Mesenchymal stem cell (in vitro differentiated cells and primary cell): ENCODE measurements around the gene ZNF469.

Experiments used
- DNase-seq: peaks from one replicate; pipeline ENCODE4 v3.0.0-alpha.2; 2013
- H2AFZ ChIP-seq: one replicate; pipeline ENCODE4 v1.6.1; 2013; ENCODE audit warnings: low read depth, mild to moderate bottlenecking, control low read depth, inconsistent platforms, low read length, moderate library complexity
- H2AK5ac ChIP-seq: 2 replicates; pipeline ENCODE4 v1.6.1; 2013; ENCODE audit warnings: low read length, moderate library complexity, mild to moderate bottlenecking, inconsistent platforms; ENCODE audit not compliant: severe bottlenecking
- H2BK120ac ChIP-seq: one replicate; pipeline ENCODE4 v1.6.1; 2013; ENCODE audit warnings: low read depth, mild to moderate bottlenecking, inconsistent platforms, low read length, moderate library complexity
- H2BK12ac ChIP-seq, 2 experiments: one replicate each; pipeline ENCODE4 v1.6.1; 2013; ENCODE audit warnings: inconsistent platforms in 2 of 2, low read length in 2 of 2, mild to moderate bottlenecking in 2 of 2, moderate library complexity in 2 of 2, control low read depth in 1 of 2
- H2BK15ac ChIP-seq: one replicate; pipeline ENCODE4 v1.6.1; 2013; ENCODE audit warnings: mild to moderate bottlenecking, low read depth, inconsistent platforms; ENCODE audit not compliant: poor library complexity, severe bottlenecking
- H2BK5ac ChIP-seq: 2 replicates; pipeline ENCODE4 v1.6.1; 2013; ENCODE audit warnings: low read depth, mild to moderate bottlenecking, low read length, control low read depth, inconsistent platforms; ENCODE audit not compliant: poor library complexity, severe bottlenecking
- H3K14ac ChIP-seq, 2 experiments: one replicate each; pipeline ENCODE4 v1.6.1; 2013; ENCODE audit warnings: inconsistent platforms in 2 of 2, low read length in 2 of 2, control low read depth in 1 of 2, mild to moderate bottlenecking in 1 of 2, moderate library complexity in 1 of 2
- H3K18ac ChIP-seq, 2 experiments: one replicate each; pipeline ENCODE4 v1.6.1; 2013; ENCODE audit warnings: inconsistent platforms in 2 of 2, low read length in 2 of 2, control low read depth in 1 of 2, low read depth in 1 of 2, mild to moderate bottlenecking in 1 of 2
- H3K23ac ChIP-seq, 2 experiments: one replicate each; pipeline ENCODE4 v1.6.1; 2013; ENCODE audit warnings: inconsistent platforms in 2 of 2, low read length in 2 of 2, mild to moderate bottlenecking in 2 of 2, moderate library complexity in 2 of 2, control low read depth in 1 of 2
- H3K27ac ChIP-seq: 2 replicates; pipeline ENCODE4 v1.5.1; 2013; ENCODE audit warnings: mild to moderate bottlenecking, moderate library complexity, low read length, control low read depth, inconsistent platforms; ENCODE audit not compliant: poor library complexity, severe bottlenecking
- H3K27me3 ChIP-seq, 2 experiments: 2 replicates each; pipeline versions ENCODE4 v1.6.1 to v1.7.0; 2013; ENCODE audit warnings: low read length in 2 of 2, mild to moderate bottlenecking in 2 of 2, moderate library complexity in 2 of 2, control low read depth in 1 of 2, inconsistent platforms in 1 of 2; ENCODE audit not compliant: control insufficient read depth in 1 of 2, insufficient read depth in 1 of 2
- H3K36me3 ChIP-seq, 2 experiments: 2 replicates each; pipeline versions ENCODE4 v1.6.1 to v1.7.0; 2013; ENCODE audit warnings: low read length in 2 of 2, control low read depth in 1 of 2, inconsistent platforms in 1 of 2, low read depth in 1 of 2, mild to moderate bottlenecking in 1 of 2; ENCODE audit not compliant: insufficient read depth in 2 of 2, control insufficient read depth in 1 of 2
- H3K4ac ChIP-seq, 2 experiments: one replicate each; pipeline ENCODE4 v1.6.1; 2013; ENCODE audit warnings: inconsistent platforms in 2 of 2, low read length in 2 of 2, mild to moderate bottlenecking in 2 of 2, moderate library complexity in 2 of 2, control low read depth in 1 of 2, low read depth in 1 of 2
- H3K4me1 ChIP-seq: 2 replicates; pipeline ENCODE4 v1.6.1; 2013; ENCODE audit warnings: low read depth, low read length, control low read depth; ENCODE audit not compliant: control insufficient read depth, insufficient read depth
- H3K4me2 ChIP-seq: 2 replicates; pipeline ENCODE4 v1.6.1; 2013; ENCODE audit warnings: low read length, mild to moderate bottlenecking, inconsistent platforms; ENCODE audit not compliant: poor library complexity, severe bottlenecking
- H3K4me3 ChIP-seq, 2 experiments: 2 replicates each; pipeline versions ENCODE4 v1.5.1 to v1.7.0; 2013; ENCODE audit warnings: low read length in 2 of 2, mild to moderate bottlenecking in 2 of 2, control low read depth in 1 of 2, low read depth in 1 of 2; ENCODE audit not compliant: insufficient read depth in 1 of 2
- H3K79me1 ChIP-seq: replicated peaks from 2 replicates; pipeline ENCODE4 v1.6.1; 2013; ENCODE audit warnings: mild to moderate bottlenecking, control low read depth, low read length, inconsistent platforms; ENCODE audit not compliant: poor library complexity, severe bottlenecking
- H3K9ac ChIP-seq: 2 replicates; pipeline ENCODE4 v1.7.0; 2013; ENCODE audit warnings: mild to moderate bottlenecking, low read length, moderate library complexity
- H3K9me3 ChIP-seq: 2 replicates; pipeline ENCODE4 v1.7.0; 2013; ENCODE audit warnings: mild to moderate bottlenecking, low read length; ENCODE audit not compliant: control insufficient read depth
- H4K8ac ChIP-seq: one replicate; pipeline ENCODE4 v1.6.1; 2013; ENCODE audit warnings: inconsistent platforms, mild to moderate bottlenecking, low read length, moderate library complexity
- H4K91ac ChIP-seq: one replicate; pipeline ENCODE4 v1.6.1; 2013; ENCODE audit warnings: mild to moderate bottlenecking, low read length, inconsistent platforms
- WGBS: methylation state at CpG from one replicate; pipeline ENCODE4 v1.1.7; 2013; ENCODE audit warnings: mixed read lengths; 5-methylcytosine and 5-hydroxymethylcytosine counted together

Gene ZNF469

DNA sequence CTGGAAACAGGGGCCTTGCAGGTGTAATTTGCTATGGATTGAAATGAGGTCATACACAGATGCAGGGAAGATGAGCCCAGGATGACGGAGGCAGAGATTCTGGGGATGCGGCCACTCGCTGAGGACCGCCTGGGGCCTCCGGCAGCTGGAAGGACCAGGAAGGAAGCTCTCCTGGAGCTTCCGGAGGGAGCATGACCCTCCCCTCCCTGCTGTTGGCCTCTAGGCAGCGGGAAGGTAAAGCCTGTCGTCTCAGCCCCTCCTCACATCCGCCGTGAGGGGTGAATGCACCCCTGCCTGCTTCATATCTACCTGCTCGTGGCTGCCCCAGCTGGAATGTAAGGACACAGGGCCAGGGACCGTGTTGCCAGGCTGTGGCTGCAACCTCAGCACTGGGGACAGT lies 29.1 kb upstream of the ZNF469 start:
- peaks cover 0 to 22% of the 10 kb centered on the region in 2 experiments for H3K27me3 ChIP-seq
- H2BK12ac ChIP-seq = peak overlapping the region in 1 of 2 experiments; percentile 30
- H2BK5ac ChIP-seq = no peak overlapping the region
- H3K9ac ChIP-seq = no peak overlapping the region
- H3K36me3 ChIP-seq = no peaks in the 10 kb centered on the region
- H3K4me1 ChIP-seq = peaks cover 12% of the 10 kb centered on the region
- no peak overlapping the region for H4K91ac ChIP-seq
- no peak overlapping the region for H2AK5ac ChIP-seq
- no peak overlapping the region for H3K4me2 ChIP-seq
- no peak for DNase-seq
- H2BK15ac ChIP-seq = no peak overlapping the region
- H3K79me1 ChIP-seq = no peaks in the 10 kb centered on the region
- no peak overlapping the region for H2AFZ ChIP-seq
- WGBS = 88% methylated on average over 12 of the region's 12 CpGs
- H2BK120ac ChIP-seq = no peak overlapping the region
- no peak overlapping the region for H3K4me3 ChIP-seq
- H3K23ac ChIP-seq = peak overlapping the region in 1 of 2 experiments; percentile 47
- no peaks in the 10 kb centered on the region for H3K9me3 ChIP-seq
- no peak overlapping the region for H3K14ac ChIP-seq
- no peak overlapping the region for H3K4ac ChIP-seq
- no peak overlapping the region for H3K18ac ChIP-seq
- H3K27ac ChIP-seq = no peak overlapping the region
- H4K8ac ChIP-seq = no peak overlapping the region

DNA sequence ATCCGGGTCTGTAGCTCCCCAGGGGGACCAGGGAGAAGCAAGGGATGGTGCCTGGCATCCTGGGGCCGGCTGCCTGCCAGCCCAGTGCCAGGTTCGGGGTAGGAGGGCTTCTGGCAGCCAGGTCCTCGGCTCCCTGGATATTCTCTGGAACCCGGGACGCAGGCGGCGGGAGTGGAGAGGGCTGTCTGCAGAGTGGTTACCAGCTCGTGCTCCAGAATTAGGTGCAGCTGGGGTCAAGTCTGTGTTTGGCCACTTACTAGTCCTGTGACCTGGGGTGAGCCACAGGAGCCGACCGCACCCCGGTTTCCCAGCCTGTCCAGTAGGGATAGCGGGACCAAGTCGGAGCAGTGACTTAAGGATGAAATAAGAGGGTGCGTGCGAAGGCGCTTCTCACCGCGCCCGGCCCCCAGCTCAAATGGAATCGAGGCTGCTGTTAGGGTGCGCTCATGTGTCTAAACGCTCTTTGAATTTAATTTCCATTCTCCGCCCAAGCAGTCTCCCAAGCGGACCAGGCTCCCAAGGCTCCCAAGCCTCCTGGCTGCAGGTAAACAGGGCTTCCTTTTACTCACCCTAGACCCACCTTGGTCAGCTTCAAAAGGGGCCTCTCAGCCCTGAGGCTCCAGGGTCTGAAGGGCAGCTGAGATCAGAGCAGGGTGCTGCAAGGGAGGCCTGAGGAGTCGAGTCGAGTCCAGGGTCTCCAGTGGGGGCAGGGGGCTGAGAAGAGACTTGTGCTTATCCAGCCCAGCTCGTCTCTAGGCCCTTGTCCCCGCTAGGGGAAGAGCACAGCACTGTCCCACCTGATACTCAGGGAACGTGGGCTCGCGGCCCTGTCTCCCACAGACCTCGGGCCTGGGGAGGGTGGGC lies 28.3 kb upstream of the ZNF469 start:
- H2BK120ac ChIP-seq = no peak overlapping the region
- no peak overlapping the region for H3K4me2 ChIP-seq
- no peak overlapping the region for H2BK5ac ChIP-seq
- H3K4me3 ChIP-seq = no peak overlapping the region
- H3K27ac ChIP-seq = no peak overlapping the region
- no peak overlapping the region for H4K91ac ChIP-seq
- no peak overlapping the region for H4K8ac ChIP-seq
- no peak overlapping the region for H3K18ac ChIP-seq
- H2AFZ ChIP-seq = no peak overlapping the region
- H2BK12ac ChIP-seq = no peak overlapping the region
- no peak overlapping the region for H2BK15ac ChIP-seq
- no peaks in the 10 kb centered on the region for H3K79me1 ChIP-seq
- H3K23ac ChIP-seq = no peak overlapping the region
- DNase-seq = no peak
- H3K4ac ChIP-seq = no peak overlapping the region
- no peaks in the 10 kb centered on the region for H3K36me3 ChIP-seq
- no peak overlapping the region for H2AK5ac ChIP-seq
- peaks cover 8% of the 10 kb centered on the region for H3K4me1 ChIP-seq
- no peak overlapping the region for H3K9ac ChIP-seq
- H3K27me3 ChIP-seq = peaks cover 5 to 28% of the 10 kb centered on the region in 2 experiments
- 94% methylated on average over 33 of the region's 33 CpGs for WGBS
- peak overlapping the region in 1 of 2 experiments; percentile 26 for H3K14ac ChIP-seq
- no peaks in the 10 kb centered on the region for H3K9me3 ChIP-seq

GRCh38 chr16:88355093-88355388 lies 27.7 kb upstream of the ZNF469 start:
- Histone ChIP-seq H3K27me3 (peaks cover 5 to 30% of the 10 kb centered on the region in 2 experiments), H3K4me1 (peaks cover 8% of the 10 kb centered on the region), H2AK5ac (no peak overlapping the region), H3K23ac (no peak overlapping the region), H4K91ac (no peak overlapping the region), H3K14ac (no peak overlapping the region), H4K8ac (no peak overlapping the region), H3K9me3 (no peaks in the 10 kb centered on the region), H3K4me3 (no peak overlapping the region), H3K79me1 (no peaks in the 10 kb centered on the region), H2BK12ac (no peak overlapping the region), H3K27ac (no peak overlapping the region), H2BK5ac (no peak overlapping the region), H3K36me3 (no peaks in the 10 kb centered on the region), H2BK120ac (no peak overlapping the region), H2AFZ (no peak overlapping the region), H3K4me2 (no peak overlapping the region), H3K9ac (no peak overlapping the region), H3K18ac (no peak overlapping the region), H2BK15ac (no peak overlapping the region), H3K4ac (no peak overlapping the region)
- 88% methylated on average over 6 of the region's 6 CpGs for WGBS
- DNase-seq = no peak

DNA sequence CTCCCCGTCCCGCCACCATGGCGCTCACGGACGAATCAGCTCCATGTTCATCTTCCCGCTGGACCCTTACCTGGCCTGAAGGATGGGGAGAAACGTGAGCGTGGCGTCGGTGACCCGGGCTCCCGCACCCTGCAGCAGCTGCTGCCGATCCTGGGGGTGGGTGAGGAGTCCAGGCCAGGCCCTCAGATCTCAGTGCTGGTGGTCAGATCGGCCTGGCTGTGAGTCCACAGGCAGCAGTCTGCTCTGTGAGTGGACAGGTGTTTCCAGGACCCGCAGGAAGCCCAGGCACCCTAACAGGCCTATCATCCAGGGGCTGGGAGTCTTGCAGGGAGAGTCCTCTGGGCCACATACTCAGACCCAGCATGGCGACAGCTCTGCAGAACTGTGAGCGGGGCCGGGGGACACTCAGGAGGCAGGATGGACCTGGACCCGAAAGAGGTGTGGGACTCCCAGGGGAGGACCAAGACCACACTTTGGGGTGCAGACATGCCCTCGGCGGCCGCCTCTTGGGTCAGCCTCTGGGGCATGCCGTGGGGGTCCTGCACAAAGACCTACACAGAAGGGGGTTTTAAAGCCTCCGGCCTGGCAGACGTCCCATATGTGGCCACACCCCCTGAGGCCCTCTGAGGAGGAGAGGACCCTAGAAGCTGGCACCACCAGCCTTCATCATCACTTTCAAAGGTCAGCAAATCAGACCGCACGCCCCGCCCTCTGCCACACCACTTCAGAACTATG lies 27.2 kb upstream of the ZNF469 start:
- Histone ChIP-seq H3K14ac (no peak overlapping the region), H4K91ac (no peak overlapping the region), H3K4me3 (no peak overlapping the region), H3K27ac (no peak overlapping the region), H2BK120ac (no peak overlapping the region), H2BK12ac (no peak overlapping the region), H3K9me3 (no peaks in the 10 kb centered on the region), H3K36me3 (no peaks in the 10 kb centered on the region), H2BK15ac (no peak overlapping the region), H3K23ac (no peak overlapping the region), H3K9ac (no peak overlapping the region), H3K4me1 (peaks cover 8% of the 10 kb centered on the region), H2BK5ac (no peak overlapping the region), H3K4me2 (no peak overlapping the region), H3K4ac (peak overlapping the region in 1 of 2 experiments; percentile 6), H3K79me1 (no peaks in the 10 kb centered on the region), H3K18ac (no peak overlapping the region), H2AK5ac (no peak overlapping the region), H2AFZ (no peak overlapping the region), H4K8ac (no peak overlapping the region), H3K27me3 (peaks cover 5 to 30% of the 10 kb centered on the region in 2 experiments)
- 95% methylated on average over 25 of the region's 28 CpGs for WGBS
- DNase-seq = no peak
